ENCODE results near the gene AHCY.
"Not testable (repeated sequence)": the region's sequence is repeated elsewhere in the genome, so short reads cannot be mapped to it uniquely, and the experiment has no call there.

Gene AHCY

DNA sequence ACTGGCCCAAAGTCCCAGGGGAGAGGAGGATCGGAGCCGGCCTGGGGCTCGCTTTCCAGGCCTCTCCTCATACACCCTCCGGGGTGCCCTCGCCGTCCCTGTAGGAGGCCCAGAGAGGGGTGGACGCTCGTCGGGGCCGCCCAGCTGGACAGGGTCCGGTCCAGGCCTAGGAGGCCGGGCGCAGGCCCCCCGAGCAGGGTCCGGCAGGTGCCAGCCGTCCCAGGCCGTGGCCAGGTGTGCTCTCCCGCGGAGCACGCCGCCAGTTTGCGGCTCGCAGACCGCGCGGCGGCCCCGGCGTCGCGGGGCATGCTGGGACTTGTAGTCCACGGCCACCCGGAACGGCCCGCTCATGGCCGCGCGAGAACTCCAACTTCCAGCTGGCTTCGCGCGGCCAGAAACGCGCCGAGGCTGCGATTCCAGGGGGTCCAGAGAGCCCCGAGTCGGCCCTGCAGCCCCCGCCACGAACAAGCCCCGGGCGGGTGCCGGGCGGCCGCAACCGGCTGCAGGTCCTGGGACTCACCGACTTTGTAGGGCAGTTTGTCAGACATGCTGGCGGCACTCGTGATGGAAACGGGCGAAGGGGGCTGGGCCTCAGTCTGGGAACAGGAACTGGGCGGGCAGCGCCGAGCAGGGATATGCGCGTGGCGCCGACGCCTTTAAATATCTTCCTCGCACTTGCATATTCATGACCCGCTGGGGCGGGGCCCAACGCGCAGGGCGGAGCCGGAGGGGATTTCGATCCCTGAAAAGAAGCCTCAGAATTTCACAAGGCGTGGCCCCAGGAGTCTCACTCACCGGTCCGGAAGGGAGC lies at the start of gene AHCY:
AHCY (minus strand) TSS at position 633 of the 811 bp plus-strand sequence; CDS start at position 548, 85 bp downstream.
- DNase-seq, result peak; percentile 97

DNA sequence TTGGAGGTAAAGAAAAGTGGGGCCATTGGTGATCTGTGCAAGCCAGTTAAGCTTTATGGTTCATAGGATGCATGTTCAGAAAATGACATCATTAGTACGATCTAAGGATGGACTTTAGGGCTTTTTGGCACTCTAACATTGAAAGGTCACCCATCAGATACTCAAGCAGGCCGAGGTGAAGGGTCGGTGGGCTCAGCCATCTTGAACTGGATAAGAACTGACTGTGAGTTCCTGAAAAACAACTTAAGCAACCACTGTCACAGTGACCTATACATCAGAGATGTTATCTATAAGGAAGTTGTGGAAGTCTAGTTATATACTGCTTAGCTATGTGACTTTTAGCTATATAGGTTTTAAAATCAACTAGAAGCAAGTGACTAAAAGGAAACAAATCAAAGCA lies 46.9 kb upstream of the AHCY start:
- DNase-seq, result no peak

DNA sequence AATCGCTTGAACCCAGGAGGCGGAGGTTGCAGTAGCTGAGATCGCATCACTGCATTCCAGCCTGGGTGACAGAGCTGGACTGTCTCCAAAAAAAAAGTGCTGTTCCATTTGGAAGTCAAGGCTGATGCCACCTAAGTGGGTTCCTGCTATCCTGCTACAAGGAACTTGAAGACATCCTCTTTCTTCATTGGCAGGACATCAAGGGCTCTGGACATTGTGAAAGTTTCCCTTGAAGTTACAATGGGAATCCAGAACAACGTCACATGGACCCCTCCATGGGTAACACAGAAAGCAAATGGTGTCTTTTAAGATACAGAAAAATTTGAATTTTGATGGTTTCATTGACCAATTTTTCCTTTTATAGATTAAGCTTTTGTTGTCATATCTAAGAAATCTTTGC lies 44.4 kb upstream of the AHCY start:
- no peak for DNase-seq

DNA sequence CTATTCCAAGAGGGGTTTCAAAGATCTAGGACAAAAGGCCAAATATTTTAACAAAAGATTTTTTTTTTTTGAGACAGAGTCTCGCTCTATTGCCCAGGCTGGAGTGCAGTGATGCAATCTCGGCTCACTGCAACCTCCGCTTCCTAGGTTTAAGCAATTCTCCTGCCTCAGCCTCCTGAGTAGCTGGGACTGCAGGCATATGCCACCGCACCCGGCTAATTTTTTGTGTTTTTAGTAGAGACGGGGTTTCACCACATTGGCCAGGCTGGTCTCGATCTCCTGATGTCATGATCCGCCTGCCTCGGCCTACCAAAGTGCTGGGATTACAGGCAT lies 43.3 kb upstream of the AHCY start:
- not testable (repeated sequence) for DNase-seq

DNA sequence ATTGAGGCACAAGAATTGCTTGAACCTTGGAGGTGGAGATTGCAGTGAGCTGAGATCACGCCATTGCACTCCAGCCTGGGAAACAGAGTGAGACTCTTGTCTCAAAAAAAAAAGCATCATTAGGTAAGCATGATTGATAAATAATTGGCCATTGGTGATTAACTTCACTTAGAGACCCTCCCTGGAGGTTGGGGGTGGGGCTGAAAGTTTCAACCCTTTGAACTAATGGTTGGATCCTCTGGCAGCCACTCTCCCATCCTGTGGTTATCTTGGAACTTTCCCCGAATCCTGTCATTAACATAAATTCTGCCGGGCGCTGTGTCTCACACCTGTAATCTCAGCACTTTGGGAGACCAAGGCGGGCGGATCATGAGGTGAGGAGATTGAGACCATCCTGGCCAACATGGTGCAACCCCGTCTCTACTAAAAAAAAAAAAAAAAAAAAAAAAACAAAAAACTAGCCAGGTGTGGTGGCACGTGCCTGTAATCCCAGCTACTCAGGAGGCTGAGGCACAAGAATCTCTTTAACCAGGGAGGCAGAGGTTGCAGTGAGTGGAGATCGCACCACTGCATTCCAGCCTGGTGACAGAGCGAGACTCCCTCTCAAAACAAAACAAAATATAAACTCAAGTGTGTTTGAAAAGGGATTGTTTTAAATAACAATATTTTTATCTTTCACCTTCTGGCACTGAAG lies 42.8 kb upstream of the AHCY start:
- not testable (repeated sequence) for DNase-seq

DNA sequence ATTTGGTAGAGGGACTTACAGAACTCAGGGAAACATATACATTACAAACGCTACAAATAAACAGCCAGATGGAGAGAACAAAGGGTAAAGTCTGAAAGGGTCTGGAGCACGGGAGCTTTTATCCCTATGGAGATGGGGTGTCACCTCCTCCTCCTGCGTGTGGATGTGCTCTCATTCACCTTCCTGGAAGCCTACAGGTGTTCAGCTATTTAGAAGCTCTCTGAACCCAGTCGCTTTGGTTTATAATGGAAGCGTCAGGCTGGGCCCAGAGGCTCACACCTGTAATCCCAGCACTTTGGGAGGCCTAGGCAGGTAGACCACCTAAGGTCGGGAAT lies 42.2 kb upstream of the AHCY start:
- DNase-seq, result no peak

DNA sequence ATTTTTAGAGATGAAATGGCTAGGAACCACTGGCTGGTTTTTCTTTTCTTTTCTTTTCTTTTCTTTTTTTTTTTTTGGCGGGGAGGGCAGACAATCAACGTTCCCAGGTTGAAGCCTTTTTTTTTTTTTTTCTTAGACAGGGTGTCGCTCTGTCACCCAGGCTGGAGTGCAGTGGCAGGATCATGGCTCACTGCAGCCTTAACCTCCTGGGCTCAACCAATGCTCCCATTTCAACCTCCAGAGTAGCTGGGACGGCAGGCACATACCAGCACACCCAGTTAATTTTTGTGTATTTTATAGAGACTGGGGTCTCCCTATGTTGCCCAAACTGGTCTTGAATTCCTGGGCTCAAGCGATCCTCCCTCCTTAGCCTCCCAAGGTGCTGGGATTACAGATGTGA lies 41.1 kb upstream of the AHCY start:
- no peak for DNase-seq

DNA sequence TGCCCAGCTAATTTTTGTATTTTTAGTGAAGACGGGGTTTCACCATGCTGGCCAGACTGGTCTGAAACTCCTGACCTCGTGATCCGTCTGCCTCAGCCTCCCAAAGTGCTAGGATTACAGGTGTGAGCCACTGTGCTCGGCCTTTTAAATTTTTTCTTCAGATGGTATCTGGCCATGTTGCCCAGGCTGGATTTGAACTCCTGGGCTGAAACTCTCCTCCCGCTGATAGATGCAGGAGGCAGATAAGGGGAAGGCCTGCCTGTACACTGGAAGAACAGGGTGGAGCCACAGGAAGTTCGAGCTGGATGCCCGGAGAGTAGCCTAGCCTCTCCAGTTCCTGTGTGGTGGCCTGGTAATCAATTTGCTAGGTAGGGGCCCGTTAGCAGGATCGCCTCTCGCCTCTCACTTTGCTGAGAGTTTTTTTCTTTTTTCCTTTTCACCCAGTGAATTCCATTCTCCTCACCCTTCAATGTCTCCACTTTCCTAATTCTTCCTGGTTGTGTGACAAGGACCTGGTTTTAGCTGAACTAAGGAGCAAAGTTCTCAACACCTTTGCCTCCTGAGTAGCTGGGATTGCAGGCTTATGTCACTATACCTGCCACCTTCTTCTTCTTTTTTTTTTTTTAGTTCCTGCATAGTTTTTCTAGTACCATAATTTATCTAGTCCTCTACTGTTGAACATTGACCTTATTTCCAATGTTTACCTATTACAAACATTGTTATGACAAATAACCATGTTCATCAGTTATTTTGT lies 40.5 kb upstream of the AHCY start:
- DNase-seq, result no peak

DNA sequence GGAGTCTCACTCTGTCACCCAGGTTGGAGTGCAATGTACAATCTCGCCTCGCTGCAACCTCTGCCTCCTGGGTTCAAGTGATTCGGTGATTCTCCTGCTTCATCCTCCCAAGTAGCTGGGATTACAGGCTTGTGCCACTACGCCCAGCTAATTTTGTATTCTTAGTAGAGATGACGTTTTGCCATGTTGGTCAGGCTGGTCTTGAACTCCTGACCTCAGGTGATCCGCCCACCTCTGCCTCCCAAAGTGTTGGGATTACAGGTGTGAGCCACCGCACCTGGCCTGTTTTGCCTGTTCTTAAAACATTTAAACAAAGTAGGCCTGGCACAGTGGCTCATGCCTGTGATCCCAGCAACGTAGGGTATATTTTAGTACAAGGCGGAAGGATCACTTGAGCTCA lies 38.0 kb upstream of the AHCY start:
- not testable (repeated sequence) for DNase-seq

DNA sequence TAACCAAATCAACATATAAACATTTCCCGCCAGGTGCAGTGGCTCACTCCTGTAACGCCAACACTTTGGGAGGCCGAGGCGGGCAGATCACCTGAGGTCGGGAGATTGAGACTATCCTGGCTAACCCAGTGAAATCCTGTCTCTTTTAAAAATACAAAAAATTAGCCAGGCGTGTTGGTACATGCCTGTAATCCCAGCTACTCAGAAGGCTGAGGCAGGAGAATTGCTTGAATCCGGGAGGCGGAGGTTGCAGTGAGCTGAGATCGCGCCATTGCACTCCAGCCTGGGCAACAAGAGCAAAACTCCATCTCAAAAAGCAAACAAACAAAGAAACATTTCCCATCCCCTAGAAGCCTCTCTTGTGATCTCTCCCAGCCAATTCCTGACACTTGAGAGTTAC lies 37.6 kb upstream of the AHCY start:
- not testable (repeated sequence) for DNase-seq

DNA sequence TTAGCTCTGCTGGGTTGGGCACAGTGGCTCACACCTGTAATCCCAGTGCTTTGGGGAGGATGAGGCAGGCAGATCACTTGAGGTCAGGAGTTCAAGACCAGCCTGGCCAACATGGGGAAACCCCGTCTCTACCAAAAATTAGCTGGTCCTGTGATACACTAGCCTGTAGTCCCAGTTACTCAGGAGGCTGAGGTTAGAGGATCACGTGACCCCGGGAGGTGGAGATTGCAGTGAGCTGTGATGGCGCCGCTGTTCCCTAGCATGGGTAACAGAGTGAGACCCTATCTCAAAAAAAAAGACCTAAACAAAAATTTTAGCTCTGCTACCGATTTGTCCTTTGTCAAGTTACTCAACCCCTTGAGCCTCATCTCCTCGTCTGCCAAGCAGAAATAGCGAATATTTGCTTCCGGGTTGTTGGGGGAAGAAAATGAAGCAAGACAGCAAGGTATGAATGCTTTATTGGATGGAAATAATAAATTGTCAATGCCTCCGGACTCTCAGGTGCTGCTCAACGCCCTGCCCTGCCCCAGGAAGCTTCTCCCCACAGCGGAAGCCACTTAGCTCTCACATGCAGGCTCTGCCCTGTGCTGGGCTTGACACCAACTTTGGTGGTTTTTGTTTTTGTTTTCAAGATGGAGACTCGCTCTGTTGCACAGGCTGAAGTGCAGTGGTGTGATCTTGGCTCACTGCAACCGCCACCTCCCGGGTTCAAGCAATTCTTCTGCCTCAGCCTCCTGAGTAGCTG lies 35.0 kb upstream of the AHCY start:
- DNase-seq, result no peak

DNA sequence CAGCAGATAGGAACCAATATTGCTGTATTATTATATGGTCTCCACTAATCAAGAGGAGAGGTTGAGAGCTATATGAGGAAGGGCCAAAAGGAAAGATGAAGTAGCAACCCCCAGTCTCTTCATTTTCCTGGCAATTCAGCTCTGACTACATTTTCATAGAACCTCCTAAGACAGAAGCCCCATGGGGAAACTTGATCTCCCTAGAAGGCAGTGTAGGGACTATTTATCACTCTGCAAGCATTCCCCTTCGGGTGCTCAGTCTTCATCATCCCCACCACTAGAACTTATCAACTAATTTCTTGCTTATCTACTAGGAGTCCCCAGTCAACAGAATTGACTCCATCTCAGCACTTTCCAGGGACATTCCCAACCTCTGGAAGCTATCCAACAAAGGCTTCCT lies 34.4 kb upstream of the AHCY start:
- DNase-seq, result no peak

DNA sequence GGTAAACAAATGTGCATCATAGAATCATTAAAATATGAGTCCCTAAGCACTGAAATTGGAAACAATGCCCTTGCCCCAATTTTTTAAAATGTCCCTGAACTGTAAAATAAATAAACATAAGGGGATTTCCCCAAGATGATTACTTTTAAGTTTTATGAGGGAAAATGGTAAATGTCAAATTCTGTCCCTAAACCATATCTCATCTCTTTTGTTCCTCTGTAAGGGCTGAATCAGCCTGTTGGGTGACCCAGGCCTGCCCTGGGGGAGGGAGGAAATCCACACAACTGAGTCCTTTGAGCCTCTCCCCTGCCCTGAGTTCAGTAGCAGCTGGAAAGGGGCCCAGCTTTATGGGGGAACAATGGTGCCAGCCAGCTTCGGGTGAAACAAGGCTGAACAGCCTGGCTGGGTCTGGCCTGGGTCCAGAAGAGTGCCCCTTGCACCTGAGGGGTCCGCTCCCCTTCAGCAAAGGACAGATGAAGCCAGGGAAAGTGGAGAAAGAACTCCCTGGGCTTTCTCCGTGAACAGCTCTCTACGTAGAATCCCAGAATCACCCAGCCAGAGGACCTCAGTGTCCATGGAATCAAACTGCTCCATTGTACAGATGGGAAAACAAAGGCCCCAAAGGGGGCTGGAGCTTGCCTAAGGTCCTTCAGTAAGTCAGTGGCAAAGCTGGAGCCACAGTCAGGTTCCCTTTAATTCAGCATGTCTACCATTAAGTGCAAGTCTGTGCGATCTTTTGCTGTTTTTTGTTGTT lies 31.7 kb upstream of the AHCY start:
- peak; percentile 24 for DNase-seq

DNA sequence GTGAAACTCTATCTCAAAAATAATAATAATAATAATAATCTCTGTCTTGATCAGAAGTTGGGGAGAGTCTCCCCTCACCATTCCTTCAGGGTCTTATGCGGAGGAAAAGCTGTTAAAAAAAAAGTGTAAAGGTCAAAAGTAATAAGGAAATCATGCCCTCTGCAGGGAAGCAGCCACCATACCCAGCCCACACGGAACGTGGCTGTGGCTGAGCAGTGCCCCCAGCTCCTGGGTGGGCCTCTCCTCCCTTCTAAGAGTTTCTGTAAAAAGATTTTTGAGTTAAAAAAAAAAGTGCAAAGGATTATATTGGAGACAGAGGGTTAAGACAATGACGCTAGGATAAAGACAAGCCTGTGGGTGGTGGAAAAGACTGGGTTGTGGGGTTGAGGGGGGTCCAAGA lies 30.6 kb upstream of the AHCY start:
- no peak for DNase-seq

DNA sequence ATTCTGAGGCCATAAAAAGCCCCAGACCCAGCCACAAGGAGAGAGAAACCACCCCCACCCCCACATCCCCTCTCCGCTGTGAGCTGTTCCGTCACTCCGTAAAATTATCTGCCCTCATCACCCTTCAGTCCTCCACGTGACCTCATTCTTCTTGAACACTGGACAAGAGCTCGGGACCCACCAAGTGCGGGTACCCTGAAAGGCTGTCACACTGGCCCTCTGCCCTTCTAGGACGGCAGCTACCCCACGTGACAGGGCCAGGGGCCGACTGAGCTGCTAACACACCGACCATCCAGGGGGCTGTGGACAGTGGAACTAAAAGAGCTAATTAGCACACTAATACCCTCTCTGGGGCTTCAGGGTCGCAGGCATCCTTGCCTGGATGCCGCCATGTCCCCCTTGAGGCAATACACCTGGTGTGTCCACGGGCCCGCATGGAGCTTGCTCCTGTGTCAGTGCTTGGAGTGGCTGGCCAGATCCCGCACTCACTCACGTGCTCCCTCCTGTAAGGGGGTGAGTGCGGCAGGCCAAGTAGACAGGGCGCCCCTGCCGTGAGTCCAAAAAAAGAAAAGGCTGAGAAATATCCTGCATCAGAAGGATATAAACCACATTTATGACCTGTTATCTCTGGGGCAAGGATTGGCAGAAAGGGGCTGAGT lies 29.2 kb upstream of the AHCY start:
- no peak for DNase-seq

DNA sequence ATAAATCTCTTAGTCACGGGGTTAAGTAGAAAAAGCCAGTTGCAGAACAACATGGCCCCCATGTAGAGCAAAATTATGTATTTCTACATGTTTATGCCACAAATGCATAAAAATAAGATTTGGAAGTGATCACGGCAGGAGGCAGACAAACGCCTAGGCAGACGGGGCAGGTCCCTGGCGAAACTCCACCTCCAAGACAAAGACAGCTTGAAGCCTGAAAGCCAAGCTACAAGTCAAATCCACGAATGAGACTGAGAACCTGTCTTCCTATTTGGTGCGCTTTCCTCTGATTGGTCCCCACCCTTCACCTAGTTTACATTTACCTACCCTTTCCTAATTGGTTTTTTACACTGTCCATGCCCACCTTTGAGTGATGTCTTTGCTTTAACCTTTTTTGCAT lies 28.7 kb upstream of the AHCY start:
- no peak for DNase-seq

DNA sequence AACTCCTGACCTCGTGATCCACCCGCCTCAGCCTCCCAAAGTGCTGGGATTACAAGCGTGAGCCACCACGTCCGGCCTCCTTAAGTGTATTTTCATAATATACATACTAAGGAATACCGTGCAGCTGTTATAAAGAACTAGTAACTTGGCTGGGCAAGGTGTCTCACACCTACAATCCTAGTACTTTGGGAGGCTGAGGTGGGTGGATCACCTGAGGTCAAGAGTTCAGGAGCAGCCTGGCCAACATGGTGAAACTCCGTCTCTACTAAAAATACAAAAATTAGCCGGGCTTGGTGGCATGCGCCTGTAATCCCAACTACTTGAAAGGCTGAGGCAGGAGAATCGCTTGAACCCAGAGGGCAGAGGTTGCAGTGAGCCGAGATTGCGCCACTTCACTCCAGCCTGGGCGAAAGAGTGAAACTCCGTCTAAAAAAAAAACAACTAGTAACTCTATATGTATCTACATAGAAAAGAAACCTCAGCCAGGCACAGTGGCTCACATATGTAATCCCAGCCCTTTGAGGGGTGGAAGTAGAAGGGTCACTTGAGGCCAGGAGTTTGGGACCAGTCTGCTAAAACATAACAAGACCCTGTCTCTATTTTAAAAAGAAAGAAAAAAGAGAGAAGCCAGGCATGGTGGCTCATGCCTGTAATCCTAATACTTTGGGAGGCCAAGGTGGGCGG lies 27.8 kb upstream of the AHCY start:
- not testable (repeated sequence) for DNase-seq

DNA sequence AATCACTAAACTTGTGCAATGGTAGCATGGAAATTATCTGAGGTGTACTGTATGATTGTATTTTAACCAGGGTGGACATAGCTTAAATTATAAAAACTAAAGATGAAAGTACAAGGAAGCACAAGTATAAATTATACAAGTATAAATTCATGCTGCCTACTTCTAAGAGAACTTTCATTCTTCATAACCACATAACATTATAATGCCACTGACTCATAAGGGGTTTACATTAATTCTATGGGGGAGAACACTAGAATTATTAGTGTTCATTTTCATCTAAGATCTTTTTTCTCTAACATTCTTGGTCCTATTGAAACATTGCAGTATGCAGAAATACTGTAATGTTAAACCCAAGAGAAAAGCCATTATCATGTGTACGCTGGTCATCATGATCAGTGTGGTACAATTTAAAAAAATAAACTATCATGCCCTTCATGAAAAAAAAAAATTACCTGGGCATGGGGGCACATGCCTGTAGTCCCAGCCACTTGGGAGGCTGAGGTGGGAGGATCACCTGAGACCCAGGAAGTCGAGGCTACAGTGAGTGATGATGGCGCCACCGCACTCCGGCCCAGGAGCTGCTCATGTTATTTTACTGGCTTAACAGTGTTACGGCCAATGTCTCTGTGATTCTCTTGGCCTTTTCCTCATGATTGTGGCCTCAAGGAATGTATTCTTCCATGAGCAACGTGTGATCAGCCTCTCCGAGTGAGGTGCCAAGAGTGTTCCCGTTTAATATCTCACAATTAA lies 25.9 kb upstream of the AHCY start:
- no peak for DNase-seq

DNA sequence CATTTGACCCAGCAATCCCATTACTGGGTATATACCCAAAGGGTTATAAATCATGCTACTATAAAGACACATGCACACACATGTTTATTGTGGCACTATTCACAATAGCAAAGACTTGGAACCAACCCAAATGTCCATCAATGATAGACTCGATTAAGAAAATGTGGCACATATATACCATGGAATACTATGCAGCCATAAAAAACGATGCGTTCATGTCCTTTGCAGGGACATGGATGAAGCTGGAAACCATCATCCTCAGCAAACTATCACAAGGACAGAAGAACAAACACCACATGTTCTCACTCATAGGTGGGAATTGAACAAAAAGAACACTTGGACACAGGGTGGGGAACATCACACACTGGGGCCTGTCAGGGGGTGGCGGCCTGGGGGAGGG lies 25.1 kb upstream of the AHCY start:
- DNase-seq, result not testable (repeated sequence)

DNA sequence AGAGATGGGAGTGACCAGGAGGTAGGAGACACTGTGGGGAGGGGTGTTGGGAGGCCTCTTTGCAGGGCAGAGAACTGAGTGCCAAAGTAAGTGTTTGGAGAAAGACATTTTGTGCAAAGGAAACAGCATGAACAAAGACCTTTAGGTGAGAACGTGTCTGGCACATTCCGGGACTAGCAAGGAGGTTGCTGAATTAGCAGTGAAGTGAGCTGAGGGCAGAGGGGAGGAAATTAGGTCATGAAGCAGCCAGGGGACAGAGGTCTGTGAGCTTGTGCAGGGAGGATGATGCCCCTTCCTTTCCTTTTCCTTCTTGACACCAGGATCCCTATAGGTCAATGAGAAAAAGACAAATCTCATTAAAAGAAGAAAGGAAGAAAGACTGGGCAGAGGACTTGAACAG lies 21.4 kb upstream of the AHCY start:
- DNase-seq, result no peak
